NCI-H1436 treated with DMSO at 0.1 percent for 48 hours (cell line): ENCODE results near the gene NKX6-1.

Experiments used
- DNase-seq: peaks from one replicate; lab custom pipeline; 2025; lab: John Stamatoyannopoulos, UW

NKX6-1 gene

GRCh38 chr4:84498203-84498934, 723 bp downstream of the NKX6-1 start:
- DNase-seq, result no peak

- no peak for DNase-seq
Observed at GRCh38 chr4:84497504-84498202, 1.4 kb downstream of the NKX6-1 start.

- no peak for DNase-seq
Observed at GRCh38 chr4:84496706-84497503, 2.2 kb downstream of the NKX6-1 start.

- no peak for DNase-seq
Observed at GRCh38 chr4:84496331-84496705, 2.8 kb downstream of the NKX6-1 start.

GRCh38 chr4:84495794-84496261, 3.3 kb downstream of the NKX6-1 start:
- DNase-seq, result no peak

- no peak for DNase-seq
Observed at GRCh38 chr4:84495118-84495793, 3.8 kb downstream of the NKX6-1 start.

GRCh38 chr4:84494531-84494930, 4.6 kb downstream of the NKX6-1 start:
- DNase-seq, result no peak

- DNase-seq, result no peak
Observed at GRCh38 chr4:84494076-84494475, 5.0 kb downstream of the NKX6-1 start.

GRCh38 chr4:84493092-84493850, 5.8 kb downstream of the NKX6-1 start:
- DNase-seq, result no peak

GRCh38 chr4:84492737-84493091, 6.4 kb downstream of the NKX6-1 start:
- DNase-seq, result no peak

- DNase-seq, result no peak
Observed at GRCh38 chr4:84492290-84492689, 6.8 kb downstream of the NKX6-1 start.

GRCh38 chr4:84491481-84491880, 7.6 kb downstream of the NKX6-1 start:
- no peak for DNase-seq

GRCh38 chr4:84490663-84491062, 8.4 kb downstream of the NKX6-1 start:
- DNase-seq, result no peak

- DNase-seq, result no peak
Observed at GRCh38 chr4:84484236-84484635, 14.9 kb downstream of the NKX6-1 start.

- DNase-seq, result no peak
Observed at GRCh38 chr4:84483688-84484087, 15.4 kb downstream of the NKX6-1 start.

GRCh38 chr4:84482564-84483563, 16.2 kb downstream of the NKX6-1 start:
- DNase-seq, result no peak

GRCh38 chr4:84481860-84482245, 17.2 kb downstream of the NKX6-1 start:
- no peak for DNase-seq

- no peak for DNase-seq
Observed at GRCh38 chr4:84481077-84481859, 17.8 kb downstream of the NKX6-1 start.

- no peak for DNase-seq
Observed at GRCh38 chr4:84480082-84480481, 19.0 kb downstream of the NKX6-1 start.
